GM12891 (cell line): ENCODE measurements around the gene WIPF1.

Source experiments
- PAX5 ChIP-seq: IDR thresholded peaks from 2 replicates; pipeline ENCODE4 v1.6.1; 2011; ENCODE audit warnings: low read length, moderate library complexity, mild to moderate bottlenecking; ENCODE audit not compliant: insufficient read depth, severe bottlenecking
- POLR2A ChIP-seq: IDR thresholded peaks from 2 replicates; pipeline ENCODE4 v1.6.1; 2011; ENCODE audit warnings: low read depth, low read length, control low read depth
- POLR2AphosphoS5 ChIP-seq: IDR thresholded peaks from 2 replicates; pipeline ENCODE4 v1.6.1; 2011; ENCODE audit warnings: low read depth, low read length, control low read depth
- POU2F2 ChIP-seq: IDR thresholded peaks from 2 replicates; pipeline ENCODE4 v1.6.1; 2011; ENCODE audit warnings: low read depth, mild to moderate bottlenecking, control low read depth, low read length, moderate library complexity
- SPI1 ChIP-seq: IDR thresholded peaks from 2 replicates; pipeline ENCODE4 v1.6.1; 2011; ENCODE audit warnings: low read depth, low read length, control low read depth
- TAF1 ChIP-seq: IDR thresholded peaks from 2 replicates; pipeline ENCODE4 v1.6.1; 2011; ENCODE audit warnings: low read depth, low read length, control low read depth

- no peak for TF ChIP-seq POLR2A
- TF ChIP-seq TAF1: no peak
- TF ChIP-seq POLR2AphosphoS5: no peak
- TF ChIP-seq SPI1: no peak
- no peak for TF ChIP-seq POU2F2
- no peak for TF ChIP-seq PAX5
Observed at GRCh38 chr2:174632841-174633622, 35.4 kb upstream of the WIPF1 start.
